Measurements from ENCODE around the gene NFATC2IP.
"Not testable (repeated sequence)": the region's sequence is repeated elsewhere in the genome, so short reads cannot be mapped to it uniquely, and the experiment has no call there.

NFATC2IP gene

DNA sequence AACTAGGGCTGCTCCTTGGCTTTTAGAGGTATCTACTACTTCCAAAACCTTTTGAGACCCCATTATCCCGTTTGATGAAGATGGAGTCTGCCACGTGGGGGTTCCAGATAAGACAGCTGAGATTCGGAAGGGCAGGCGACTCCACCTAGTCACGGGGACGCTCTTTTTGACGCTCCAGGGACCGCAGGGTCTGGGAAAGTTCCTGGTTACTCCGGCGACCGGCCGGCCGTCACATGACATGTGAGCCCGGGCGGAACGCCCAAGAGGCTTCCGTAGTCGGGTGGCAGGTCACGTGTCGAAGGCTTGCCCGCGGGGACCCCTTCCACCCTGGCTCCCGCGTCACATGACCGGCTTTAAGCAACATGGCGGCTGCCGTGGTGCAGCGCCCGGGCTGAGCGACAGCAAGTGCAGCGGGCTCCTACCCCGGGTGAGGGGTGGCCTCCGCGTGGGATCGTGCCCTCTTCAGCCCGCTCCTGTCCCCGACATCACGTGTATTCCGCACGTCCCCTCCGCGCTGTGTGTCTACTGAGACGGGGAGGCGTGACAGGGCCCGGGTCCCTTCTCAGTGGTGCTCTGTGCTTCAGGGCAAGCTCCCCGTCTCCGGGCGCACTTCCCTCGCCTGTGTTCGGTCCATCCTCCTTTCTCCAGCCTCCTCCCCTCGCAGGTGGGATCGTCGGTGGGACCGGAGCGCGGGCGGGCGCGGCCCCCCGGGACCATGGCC lies 23.9 kb downstream of the NFATC2IP start, which contains the start of gene SPNS1:
TSS of gene SPNS1 (plus strand) at position 342 of the 721 bp plus-strand sequence. CDS start at position 716, 374 bp downstream.
- peak; percentile 66 for FAIRE-seq

- FAIRE-seq: no peak
These were observed 24.4 kb downstream of the NFATC2IP start for GRCh38 chr16:28975158-28975599.

- no peak for FAIRE-seq
These were observed 27.2 kb downstream of the NFATC2IP start for GRCh38 chr16:28977703-28978662.

GRCh38 chr16:28980330-28980729 lies 29.6 kb downstream of the NFATC2IP start:
- FAIRE-seq: not testable (repeated sequence)

DNA sequence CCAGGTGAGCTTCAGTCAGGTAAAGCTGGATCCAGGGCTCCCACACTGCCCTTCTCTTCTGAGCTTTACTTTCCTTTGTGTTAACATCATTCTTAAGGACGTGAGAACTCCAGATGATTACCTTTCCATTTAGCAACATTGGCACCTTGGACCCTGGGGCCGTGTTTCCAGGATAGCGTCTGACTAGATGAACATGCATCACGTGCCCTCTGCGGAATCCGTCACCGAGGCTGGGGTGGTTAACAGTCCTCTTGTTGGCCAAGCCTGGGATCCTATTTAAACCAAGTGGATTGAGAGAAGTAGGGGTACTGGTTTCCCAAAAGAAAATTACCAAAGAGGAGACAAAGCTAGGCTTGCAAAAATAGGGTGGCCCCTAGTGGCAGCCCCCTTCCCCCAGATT lies 30.2 kb downstream of the NFATC2IP start:
- FAIRE-seq: no peak

DNA sequence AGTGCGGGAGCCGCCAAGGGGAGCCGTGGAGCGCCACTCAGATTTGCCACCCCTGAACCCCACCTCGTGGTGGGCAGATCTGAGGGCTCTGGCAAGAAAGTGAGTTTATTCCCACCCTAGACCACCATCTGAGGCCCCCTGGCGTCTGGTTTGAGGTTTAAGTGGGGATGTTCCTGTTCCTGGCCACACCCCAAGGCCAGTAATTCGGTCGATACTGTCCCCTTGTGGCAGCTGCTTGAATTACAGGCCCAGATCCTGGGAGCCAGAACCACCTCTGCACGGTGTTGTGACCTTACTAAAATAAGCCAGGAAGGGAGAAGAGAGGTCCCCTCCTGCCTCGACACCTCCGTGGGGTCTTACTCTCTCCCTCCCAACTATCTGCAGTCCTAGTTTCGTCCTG lies 30.8 kb downstream of the NFATC2IP start:
- no peak for FAIRE-seq

- FAIRE-seq: no peak
These were observed 31.7 kb downstream of the NFATC2IP start for GRCh38 chr16:28982418-28982817.

DNA sequence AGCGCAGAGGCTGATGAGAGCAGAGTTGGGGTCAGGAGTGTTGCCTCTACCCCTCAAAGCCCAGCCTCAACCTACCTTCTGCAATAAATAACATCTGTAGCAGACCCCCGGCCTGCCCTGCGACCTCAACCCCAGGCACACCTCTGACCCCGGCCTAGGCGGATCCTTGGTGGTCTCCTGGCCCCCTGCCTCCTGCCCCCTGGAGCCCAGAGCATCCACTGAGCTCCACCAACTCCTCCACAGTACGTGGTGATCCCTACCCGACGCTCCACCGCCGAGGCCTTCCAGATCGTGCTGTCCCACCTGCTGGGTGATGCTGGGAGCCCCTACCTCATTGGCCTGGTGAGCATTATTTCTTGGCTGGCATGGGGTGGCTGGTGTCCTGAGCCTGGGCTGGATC lies 32.2 kb downstream of the NFATC2IP start:
- no peak for FAIRE-seq

GRCh38 chr16:28983644-28984043 lies 32.9 kb downstream of the NFATC2IP start:
- FAIRE-seq: no peak

- no peak for FAIRE-seq
These were observed 33.4 kb downstream of the NFATC2IP start for GRCh38 chr16:28984091-28984490.

DNA sequence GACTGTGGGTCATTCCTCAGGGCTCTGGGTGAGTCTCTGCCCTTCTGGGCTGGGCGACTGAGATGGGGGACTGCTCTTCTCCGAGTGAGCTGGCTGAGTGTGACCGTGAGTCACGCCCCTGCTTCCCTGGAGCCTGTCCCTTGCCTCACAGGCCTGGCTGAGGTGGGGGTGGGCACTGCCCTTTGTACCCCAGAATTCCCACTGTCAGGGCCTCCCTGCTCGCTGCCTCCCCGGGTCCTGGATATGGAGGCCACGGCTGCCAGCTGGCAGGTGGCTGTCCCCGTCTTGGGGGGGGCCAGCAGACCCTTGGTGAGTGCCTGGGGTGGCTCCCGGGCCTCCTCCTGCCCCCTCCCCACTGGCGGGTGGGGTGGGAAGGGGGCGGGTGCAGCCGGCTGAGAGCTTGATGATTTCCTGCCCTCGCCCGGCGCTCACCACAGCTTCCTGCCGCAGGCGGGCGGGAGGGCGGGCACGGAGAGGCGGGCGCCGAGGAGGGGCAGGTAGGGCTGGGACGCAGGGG lies 33.9 kb downstream of the NFATC2IP start, which contains the start of gene LAT:
TSS of gene LAT (plus strand) at position 434 of the 517 bp plus-strand sequence. CDS start 366 bp downstream, outside the sequence.
- no peak for FAIRE-seq

GRCh38 chr16:28985211-28986041 lies 34.7 kb downstream of the NFATC2IP start:
- no peak for FAIRE-seq

DNA sequence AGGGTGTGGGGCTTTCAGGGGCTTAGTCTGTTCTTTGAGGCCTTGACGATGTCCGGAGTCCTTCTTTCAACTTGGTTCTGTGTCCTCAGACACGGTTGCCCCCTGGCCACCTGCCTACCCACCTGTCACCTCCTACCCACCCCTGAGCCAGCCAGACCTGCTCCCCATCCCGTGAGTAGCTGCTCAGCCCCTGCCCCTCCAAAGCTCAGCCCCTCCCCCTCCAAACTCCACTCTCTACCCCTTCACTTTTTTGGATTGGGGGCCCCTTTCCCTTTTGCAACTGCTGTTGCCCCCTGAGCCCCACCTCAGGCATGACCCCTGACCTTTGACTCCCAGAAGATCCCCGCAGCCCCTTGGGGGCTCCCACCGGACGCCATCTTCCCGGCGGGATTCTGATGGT lies 35.3 kb downstream of the NFATC2IP start:
- no peak for FAIRE-seq

GRCh38 chr16:28986492-28986891 lies 35.8 kb downstream of the NFATC2IP start:
- FAIRE-seq: no peak

DNA sequence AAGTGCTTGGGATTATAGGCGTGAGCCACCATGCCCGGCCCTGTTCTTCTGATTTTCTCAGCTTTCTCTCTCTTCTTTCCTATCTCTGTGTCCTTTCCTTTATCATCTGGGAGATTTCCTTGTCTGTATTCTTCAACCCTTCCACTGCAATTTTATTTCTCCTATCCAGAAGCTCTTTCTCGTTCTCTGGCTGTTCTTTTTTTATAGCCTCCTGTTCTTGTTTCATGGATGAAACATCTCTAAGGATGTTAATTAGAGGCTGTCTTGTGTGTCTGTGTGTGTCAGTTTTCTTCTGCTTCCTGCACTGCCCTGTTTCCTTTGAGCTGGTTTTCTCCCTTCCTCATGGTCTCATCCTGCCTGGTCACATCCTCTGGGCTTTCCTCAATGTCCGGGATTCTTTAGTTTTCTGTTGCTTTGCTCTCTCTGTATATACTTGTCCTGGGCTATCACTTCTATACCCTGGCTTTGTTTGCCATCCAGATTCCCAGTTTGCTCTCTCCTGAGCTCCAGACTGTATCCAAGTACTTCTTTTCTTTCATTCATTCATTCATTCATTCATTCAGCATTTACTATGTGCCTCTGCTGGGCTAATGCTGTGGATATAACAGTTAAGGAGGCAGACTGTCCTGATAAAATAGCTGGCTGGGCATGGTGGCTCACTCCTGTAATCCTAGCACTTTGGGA lies 36.6 kb downstream of the NFATC2IP start:
- no peak for FAIRE-seq

DNA sequence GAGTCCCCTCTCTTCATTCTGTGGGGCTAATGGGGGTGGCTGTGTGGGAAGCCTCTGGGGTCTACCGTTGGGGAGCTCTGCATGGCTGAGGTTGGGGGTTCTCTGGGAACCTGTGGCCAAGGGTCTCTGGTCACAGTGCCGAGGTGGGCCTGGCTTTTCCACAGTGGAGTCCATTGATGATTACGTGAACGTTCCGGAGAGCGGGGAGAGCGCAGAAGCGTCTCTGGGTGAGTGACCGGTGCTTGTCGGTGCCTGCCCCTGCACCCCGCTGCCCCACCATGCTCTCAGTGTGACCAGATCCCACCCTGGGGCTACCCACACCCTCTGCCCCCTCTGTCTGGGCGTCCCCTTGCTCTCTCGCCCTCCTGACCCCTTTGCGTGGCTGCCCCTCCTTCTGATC lies 38.6 kb downstream of the NFATC2IP start:
- FAIRE-seq: no peak

DNA sequence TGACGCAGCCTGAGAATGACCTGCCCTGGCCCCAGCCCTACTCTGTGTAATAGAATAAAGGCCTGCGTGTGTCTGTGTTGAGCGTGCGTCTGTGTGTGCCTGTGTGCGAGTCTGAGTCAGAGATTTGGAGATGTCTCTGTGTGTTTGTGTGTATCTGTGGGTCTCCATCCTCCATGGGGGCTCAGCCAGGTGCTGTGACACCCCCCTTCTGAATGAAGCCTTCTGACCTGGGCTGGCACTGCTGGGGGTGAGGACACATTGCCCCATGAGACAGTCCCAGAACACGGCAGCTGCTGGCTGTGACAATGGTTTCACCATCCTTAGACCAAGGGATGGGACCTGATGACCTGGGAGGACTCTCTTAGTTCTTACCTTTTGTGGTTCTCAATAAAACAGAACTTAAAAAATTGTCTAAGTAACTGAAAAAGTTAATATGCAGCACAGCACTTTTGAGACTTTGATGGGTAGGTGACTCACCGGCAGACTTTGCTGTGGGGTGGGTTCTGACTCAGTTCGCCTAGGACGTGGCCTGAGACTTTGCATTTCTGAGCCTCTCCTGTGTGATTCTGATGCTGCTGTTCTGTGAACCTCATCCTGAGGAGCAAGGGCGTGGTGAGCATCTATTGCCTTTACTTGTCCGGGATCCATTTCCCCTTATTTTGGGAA lies 39.8 kb downstream of the NFATC2IP start:
- no peak for FAIRE-seq

GRCh38 chr16:28991687-28992086 lies 41.0 kb downstream of the NFATC2IP start:
- no peak for FAIRE-seq

DNA sequence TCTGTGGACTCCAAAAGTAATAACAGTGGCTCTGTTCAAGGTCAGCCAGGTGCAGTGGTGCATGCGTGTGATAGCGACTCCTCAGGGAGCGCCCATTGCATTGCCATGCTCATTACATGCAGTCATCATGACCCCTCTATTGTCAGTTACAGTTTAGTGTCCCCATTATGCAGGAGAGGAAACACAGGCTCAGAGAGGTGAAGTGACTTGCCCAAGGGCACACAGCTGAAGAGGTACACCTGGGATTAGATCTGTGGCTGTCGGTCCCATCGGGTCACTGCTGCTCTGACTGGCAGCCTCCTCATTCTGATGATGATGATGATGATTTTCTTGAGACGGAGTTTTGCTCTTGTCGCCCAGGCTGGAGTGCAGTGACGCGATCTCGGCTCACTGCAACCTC lies 41.8 kb downstream of the NFATC2IP start:
- no peak for FAIRE-seq

GRCh38 chr16:28998837-28999236 lies 48.1 kb downstream of the NFATC2IP start:
- FAIRE-seq: no peak

DNA sequence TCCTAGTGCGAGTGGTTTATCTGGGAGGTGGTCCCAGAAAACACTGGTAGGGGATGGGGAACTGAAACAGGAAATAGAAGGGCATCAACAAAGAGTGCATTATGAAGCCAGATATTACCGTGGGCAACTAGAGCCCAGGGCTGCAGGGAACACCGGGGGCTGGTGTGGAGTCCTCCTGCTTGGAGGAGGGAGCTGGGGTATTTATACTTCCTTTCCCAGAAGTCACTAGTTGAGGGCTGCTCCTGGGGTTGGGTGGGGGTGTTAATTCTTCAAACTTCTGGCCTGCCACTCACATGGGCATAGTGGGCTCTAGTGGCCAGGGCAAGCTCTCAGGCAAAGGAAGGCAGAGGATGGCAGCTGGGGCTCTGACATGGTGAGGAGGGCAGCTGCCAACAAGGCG lies 48.8 kb downstream of the NFATC2IP start:
- no peak for FAIRE-seq
